ENCODE data around the gene SLC6A13.

GRCh38 chr12:308511-308910 is 45.9 kb upstream of the SLC6A13 start:
- TF ChIP-seq, protein P1, sequence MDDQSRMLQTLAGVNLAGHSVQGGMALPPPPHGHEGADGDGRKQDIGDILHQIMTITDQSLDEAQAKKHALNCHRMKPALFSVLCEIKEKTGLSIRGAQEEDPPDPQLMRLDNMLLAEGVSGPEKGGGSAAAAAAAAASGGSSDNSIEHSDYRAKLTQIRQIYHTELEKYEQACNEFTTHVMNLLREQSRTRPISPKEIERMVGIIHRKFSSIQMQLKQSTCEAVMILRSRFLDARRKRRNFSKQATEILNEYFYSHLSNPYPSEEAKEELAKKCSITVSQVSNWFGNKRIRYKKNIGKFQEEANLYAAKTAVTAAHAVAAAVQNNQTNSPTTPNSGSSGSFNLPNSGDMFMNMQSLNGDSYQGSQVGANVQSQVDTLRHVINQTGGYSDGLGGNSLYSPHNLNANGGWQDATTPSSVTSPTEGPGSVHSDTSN (CRISPR knock-in tag; IDR thresholded peaks at IDR 0.05; ENCODE audit: borderline replicate concordance) = no peak
- TF ChIP-seq SUZ12 (IDR thresholded peaks at IDR 0.05; ENCODE audit: low read depth, low read length) = no peak
- no peak for TF ChIP-seq ZNF121 (CRISPR knock-in tag; IDR thresholded peaks at IDR 0.05)
- TF ChIP-seq ZBTB44 (CRISPR knock-in tag; IDR thresholded peaks at IDR 0.05) = no peak
- TF ChIP-seq NR2C2 (CRISPR knock-in tag; IDR thresholded peaks at IDR 0.05; ENCODE audit: borderline replicate concordance) = no peak
- TF ChIP-seq FOSL1 (CRISPR knock-in tag; IDR thresholded peaks at IDR 0.05; ENCODE audit: borderline replicate concordance) = no peak
